ENCODE data around the gene SND1. TPM values are rescaled to one million over a fixed set of nuclear protein-coding genes. Genes with fewer than 3 reads are reported as not detected.

SND1 gene
- total and polyA plus RNA-seq, 2 of the 4 experiments (the other 2 are of a cell fraction), result 154 to 294 TPM

- Histone ChIP-seq H2AK5ac (ENCODE audit: low read depth, low read length) (no peak overlapping the region), H3K56ac (ENCODE audit: extremely low read depth, insufficient read depth, low read length) (no peak overlapping the region), H3K4me1 (ENCODE audit: control insufficient read depth, insufficient read depth, low read length) (peaks cover 3% of the 10 kb centered on the region; the same call in 1 of the 2 replicates), H3K4ac (ENCODE audit: low read depth, low read length) (no peak overlapping the region), H2BK5ac (ENCODE audit: low read depth, low read length, poor library complexity, severe bottlenecking) (no peak overlapping the region), H2AFZ (replicated peaks; ENCODE audit: low read length, poor library complexity) (no peak overlapping the region), H3K9ac (ENCODE audit: low read depth, low read length) (no peak overlapping the region), H3K27ac (ENCODE audit: insufficient read depth, low read length) (no peak overlapping the region), H2AK9ac (replicated peaks; ENCODE audit: low read depth, low read length, poor library complexity) (no peak overlapping the region), H3K9me1 (ENCODE audit: insufficient read depth, low read length) (peaks cover 19% of the 10 kb centered on the region), H3K23ac (ENCODE audit: low read depth, low read length) (no peak overlapping the region), H3K9me3 (ENCODE audit: control insufficient read depth, insufficient read depth, low read length) (no peaks in the 10 kb centered on the region), H2BK15ac (ENCODE audit: low read depth, low read length) (no peak overlapping the region), H4K8ac (ENCODE audit: low read depth in 2 of 2, low read length in 2 of 2) (no peak overlapping the region), H3K4me2 (ENCODE audit: low read depth, low read length) (no peak overlapping the region), H2BK20ac (ENCODE audit: low read depth, low read length) (no peak overlapping the region), H2BK120ac (ENCODE audit: low read depth, low read length) (no peak overlapping the region), H3K27me3 (ENCODE audit: control insufficient read depth, insufficient read depth, low read length) (no peaks in the 10 kb centered on the region), H4K91ac (ENCODE audit: insufficient read depth, low read depth, low read length) (no peak overlapping the region), H3K14ac (replicated peaks; ENCODE audit: low read depth, low read length) (no peak overlapping the region), H3K4me3 (ENCODE audit: insufficient read depth, low read depth, low read length) (no peak overlapping the region), H4K5ac (ENCODE audit: low read depth, low read length) (no peak overlapping the region), H3K18ac (ENCODE audit: low read depth, low read length) (no peak overlapping the region), H3K79me1 (ENCODE audit: low read depth in 1 of 2, low read length in 2 of 2) (peaks cover 50 to 77% of the 10 kb centered on the region in 2 experiments), H4K20me1 (ENCODE audit: insufficient read depth, low read length) (peaks cover 73% of the 10 kb centered on the region), H3K36me3 (ENCODE audit: control insufficient read depth, insufficient read depth, low read length) (no peaks in the 10 kb centered on the region)
- POLR2A ChIA-PET (ENCODE audit: unreplicated experiment), result no interaction called here
- no TSS peak for BruUV-seq (replicated peaks)
- no peak for DNase-seq
- intact Hi-C loops (cut with micrococcal nuclease) (no loop called here), dilution Hi-C loops (cut with HindIII; ENCODE audit: low sequenced_read_pairs, unreplicated experiment) (no loop called here), in situ Hi-C loops (cut with MboI; ENCODE audit: low sequenced_read_pairs) (no loop called here)
- ATAC-seq (ENCODE audit: low read depth), result no peak
- TF ChIP-seq BHLHE40 (IDR thresholded peaks at IDR 0.05; ENCODE audit: low read depth, low read length) (no peak), POLR2A (IDR thresholded peaks at IDR 0.05; ENCODE audit: low read depth, low read length) (no peak), RCOR1 (IDR thresholded peaks at IDR 0.05; ENCODE audit: insufficient replicate concordance, low read length) (no peak), ELK1 (IDR thresholded peaks at IDR 0.05; ENCODE audit: borderline replicate concordance, low read depth, low read length) (no peak), RFX5 (IDR thresholded peaks at IDR 0.05; ENCODE audit: low read depth, low read length) (no peak), USF2 (IDR thresholded peaks at IDR 0.05; ENCODE audit: low read depth, low read length) (no peak), CTCF (conservative IDR thresholded peaks at IDR 0.05; ENCODE audit: low read depth, low read length) (no peak), MAZ (IDR thresholded peaks at IDR 0.05; ENCODE audit: borderline replicate concordance, low read depth, low read length) (no peak), MXI1 (IDR thresholded peaks at IDR 0.05; ENCODE audit: borderline replicate concordance, low read depth, low read length) (no peak), CHD1 (IDR thresholded peaks at IDR 0.05; ENCODE audit: low read depth, low read length) (no peak), MAFK (IDR thresholded peaks at IDR 0.05; ENCODE audit: low read depth, low read length) (no peak), SMC3 (IDR thresholded peaks at IDR 0.05; ENCODE audit: low read depth, low read length) (no peak), FOS (IDR thresholded peaks at IDR 0.05; ENCODE audit: low read depth, low read length) (no peak), CEBPB (IDR thresholded peaks at IDR 0.05; ENCODE audit: low read depth, low read length) (no peak), RAD21 (IDR thresholded peaks at IDR 0.05; ENCODE audit: low read length) (no peak), NFE2L2 (IDR thresholded peaks at IDR 0.05; ENCODE audit: low read depth, low read length) (no peak)
- CTCF ChIA-PET, result no interaction called here
- 20% methylated on average over 1 of the region's 3 CpGs; no CpG with 5 or more reads in 1 of the 2 experiments for WGBS, 2 experiments (ENCODE audit: extremely low coverage in 2 of 2, insufficient read length in 1 of 2)
Measured at GRCh38 chr7:127910670-127911069, 258.7 kb downstream of the SND1 start.
